Duodenal mucosa (tissue), 2 donors: ENCODE measurements around the gene PLXNA4.
A peak's percentile ranks its signal among the peaks of the same experiment; 100 is the strongest.

ENCODE experiments used
- H3K27ac ChIP-seq: one replicate; pipeline ENCODE4 v1.7.0; 2013; ENCODE audit warnings: low read depth, low read length
- H3K27me3 ChIP-seq, 2 donors: one replicate each; pipeline ENCODE4 v1.7.0; 2013; ENCODE audit warnings: low read length in 2 of 2, control low read depth in 1 of 2; ENCODE audit not compliant: insufficient read depth in 2 of 2, control insufficient read depth in 1 of 2
- H3K36me3 ChIP-seq, 2 donors: one replicate each; pipeline ENCODE4 v1.7.0; 2013; ENCODE audit warnings: low read length in 2 of 2, control low read depth in 1 of 2; ENCODE audit not compliant: insufficient read depth in 2 of 2, control insufficient read depth in 1 of 2
- H3K4me1 ChIP-seq, 2 donors: one replicate each; pipeline ENCODE4 v1.7.0; 2013; ENCODE audit warnings: low read length in 2 of 2, control low read depth in 1 of 2; ENCODE audit not compliant: insufficient read depth in 2 of 2, control insufficient read depth in 1 of 2
- H3K4me3 ChIP-seq, 2 donors: one replicate each; pipeline ENCODE4 v1.7.0; 2013; ENCODE audit warnings: low read length in 2 of 2, low read depth in 1 of 2
- H3K9ac ChIP-seq, 2 donors: one replicate each; pipeline ENCODE4 v1.7.0; 2013; ENCODE audit warnings: low read length in 2 of 2, low read depth in 1 of 2
- H3K9me3 ChIP-seq, 2 donors: one replicate each; pipeline ENCODE4 v1.7.0; 2013; ENCODE audit warnings: low read length in 2 of 2, control low read depth in 1 of 2; ENCODE audit not compliant: control insufficient read depth in 1 of 2

The PLXNA4 gene, protein sequence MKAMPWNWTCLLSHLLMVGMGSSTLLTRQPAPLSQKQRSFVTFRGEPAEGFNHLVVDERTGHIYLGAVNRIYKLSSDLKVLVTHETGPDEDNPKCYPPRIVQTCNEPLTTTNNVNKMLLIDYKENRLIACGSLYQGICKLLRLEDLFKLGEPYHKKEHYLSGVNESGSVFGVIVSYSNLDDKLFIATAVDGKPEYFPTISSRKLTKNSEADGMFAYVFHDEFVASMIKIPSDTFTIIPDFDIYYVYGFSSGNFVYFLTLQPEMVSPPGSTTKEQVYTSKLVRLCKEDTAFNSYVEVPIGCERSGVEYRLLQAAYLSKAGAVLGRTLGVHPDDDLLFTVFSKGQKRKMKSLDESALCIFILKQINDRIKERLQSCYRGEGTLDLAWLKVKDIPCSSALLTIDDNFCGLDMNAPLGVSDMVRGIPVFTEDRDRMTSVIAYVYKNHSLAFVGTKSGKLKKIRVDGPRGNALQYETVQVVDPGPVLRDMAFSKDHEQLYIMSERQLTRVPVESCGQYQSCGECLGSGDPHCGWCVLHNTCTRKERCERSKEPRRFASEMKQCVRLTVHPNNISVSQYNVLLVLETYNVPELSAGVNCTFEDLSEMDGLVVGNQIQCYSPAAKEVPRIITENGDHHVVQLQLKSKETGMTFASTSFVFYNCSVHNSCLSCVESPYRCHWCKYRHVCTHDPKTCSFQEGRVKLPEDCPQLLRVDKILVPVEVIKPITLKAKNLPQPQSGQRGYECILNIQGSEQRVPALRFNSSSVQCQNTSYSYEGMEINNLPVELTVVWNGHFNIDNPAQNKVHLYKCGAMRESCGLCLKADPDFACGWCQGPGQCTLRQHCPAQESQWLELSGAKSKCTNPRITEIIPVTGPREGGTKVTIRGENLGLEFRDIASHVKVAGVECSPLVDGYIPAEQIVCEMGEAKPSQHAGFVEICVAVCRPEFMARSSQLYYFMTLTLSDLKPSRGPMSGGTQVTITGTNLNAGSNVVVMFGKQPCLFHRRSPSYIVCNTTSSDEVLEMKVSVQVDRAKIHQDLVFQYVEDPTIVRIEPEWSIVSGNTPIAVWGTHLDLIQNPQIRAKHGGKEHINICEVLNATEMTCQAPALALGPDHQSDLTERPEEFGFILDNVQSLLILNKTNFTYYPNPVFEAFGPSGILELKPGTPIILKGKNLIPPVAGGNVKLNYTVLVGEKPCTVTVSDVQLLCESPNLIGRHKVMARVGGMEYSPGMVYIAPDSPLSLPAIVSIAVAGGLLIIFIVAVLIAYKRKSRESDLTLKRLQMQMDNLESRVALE (N-terminal part only)

GRCh38 chr7:132575982-132576720 is at the start of gene PLXNA4:
TSS of gene PLXNA4 (minus strand) at chr7:132576470. CDS start at chr7:132508693, 67,777 bp downstream.
- H3K4me3 ChIP-seq: peak within 1 kb of the TSS; percentile 33 to 53
- H3K27ac ChIP-seq: no peak within 1 kb of the TSS
- peak within 1 kb of the TSS in 1 of 2 donors; percentile 43 for H3K9ac ChIP-seq
- H3K4me1 ChIP-seq: peaks cover 4 to 13% of the 10 kb centered on the region in 2 donors
- H3K9me3 ChIP-seq: no peaks in the 10 kb centered on the region
- H3K27me3 ChIP-seq: peaks cover 59 to 65% of the 10 kb centered on the region in 2 donors
- no peaks in the 10 kb centered on the region for H3K36me3 ChIP-seq

GRCh38 chr7:132625651-132626050 is 49.4 kb upstream of the PLXNA4 start:
- H3K4me1 ChIP-seq: no peaks in the 10 kb centered on the region
- no peaks in the 10 kb centered on the region for H3K9me3 ChIP-seq
- H3K36me3 ChIP-seq: no peaks in the 10 kb centered on the region
- no peak overlapping the region for H3K9ac ChIP-seq
- H3K4me3 ChIP-seq: no peak overlapping the region
- no peaks in the 10 kb centered on the region for H3K27me3 ChIP-seq
- no peak overlapping the region for H3K27ac ChIP-seq

DNA sequence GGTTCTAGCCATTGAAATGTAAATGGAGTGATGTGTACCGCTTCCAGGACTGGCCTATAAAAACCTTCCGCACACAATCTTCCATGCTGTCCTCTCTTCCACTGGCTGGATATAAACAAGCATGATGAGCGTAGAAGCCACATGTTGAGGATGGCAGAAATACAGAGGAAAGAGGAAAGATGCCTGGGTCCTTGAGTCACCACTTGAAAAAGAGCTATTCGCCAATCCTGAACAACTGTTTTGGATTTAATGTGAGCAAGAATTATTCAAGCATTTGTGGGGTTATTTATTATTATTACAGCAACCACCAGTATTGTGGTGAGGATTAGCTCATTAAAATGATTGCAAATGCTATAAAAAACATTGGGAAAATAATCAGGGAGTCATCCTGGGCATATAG is 45.8 kb upstream of the PLXNA4 start:
- Histone ChIP-seq H3K9ac (no peak overlapping the region), H3K27ac (no peak overlapping the region), H3K4me1 (no peaks in the 10 kb centered on the region), H3K36me3 (no peaks in the 10 kb centered on the region), H3K27me3 (no peaks in the 10 kb centered on the region), H3K9me3 (no peaks in the 10 kb centered on the region), H3K4me3 (no peak overlapping the region)

DNA sequence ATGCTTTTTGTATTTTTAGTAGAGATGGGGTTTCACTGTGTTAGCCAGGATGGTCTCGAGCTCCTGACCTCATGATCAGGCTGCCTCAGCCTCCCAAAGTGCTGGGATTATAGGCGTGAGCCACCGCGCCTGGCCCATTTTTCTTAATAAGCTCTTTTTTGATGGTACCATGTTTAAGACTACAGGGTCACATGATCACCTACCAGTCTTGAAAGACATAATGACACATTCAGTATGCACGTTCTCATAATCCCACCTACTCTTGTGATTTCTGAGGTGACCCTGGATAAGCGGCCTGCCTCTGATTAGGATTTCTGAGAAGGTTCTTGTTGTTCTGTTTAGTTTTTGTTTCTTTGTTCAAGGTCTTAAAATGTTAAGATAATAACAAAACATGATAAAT is 43.7 kb upstream of the PLXNA4 start:
- H3K27me3 ChIP-seq: peaks cover 0 to 3% of the 10 kb centered on the region in 2 donors
- H3K4me1 ChIP-seq: no peaks in the 10 kb centered on the region
- no peaks in the 10 kb centered on the region for H3K36me3 ChIP-seq
- H3K9me3 ChIP-seq: no peaks in the 10 kb centered on the region
- H3K4me3 ChIP-seq: no peak overlapping the region
- H3K9ac ChIP-seq: no peak overlapping the region
- no peak overlapping the region for H3K27ac ChIP-seq

GRCh38 chr7:132618956-132619305 is 42.7 kb upstream of the PLXNA4 start:
- Histone ChIP-seq H3K9me3 (no peaks in the 10 kb centered on the region), H3K4me3 (no peak overlapping the region), H3K27me3 (peaks cover 0 to 3% of the 10 kb centered on the region in 2 donors), H3K4me1 (no peaks in the 10 kb centered on the region), H3K36me3 (no peaks in the 10 kb centered on the region), H3K9ac (no peak overlapping the region), H3K27ac (no peak overlapping the region)

- Histone ChIP-seq H3K4me1 (no peaks in the 10 kb centered on the region), H3K9ac (no peak overlapping the region), H3K4me3 (no peak overlapping the region), H3K27me3 (peaks cover 0 to 3% of the 10 kb centered on the region in 2 donors), H3K36me3 (no peaks in the 10 kb centered on the region), H3K9me3 (no peaks in the 10 kb centered on the region), H3K27ac (no peak overlapping the region)
Measured at GRCh38 chr7:132618271-132618955, 42.1 kb upstream of the PLXNA4 start.

DNA sequence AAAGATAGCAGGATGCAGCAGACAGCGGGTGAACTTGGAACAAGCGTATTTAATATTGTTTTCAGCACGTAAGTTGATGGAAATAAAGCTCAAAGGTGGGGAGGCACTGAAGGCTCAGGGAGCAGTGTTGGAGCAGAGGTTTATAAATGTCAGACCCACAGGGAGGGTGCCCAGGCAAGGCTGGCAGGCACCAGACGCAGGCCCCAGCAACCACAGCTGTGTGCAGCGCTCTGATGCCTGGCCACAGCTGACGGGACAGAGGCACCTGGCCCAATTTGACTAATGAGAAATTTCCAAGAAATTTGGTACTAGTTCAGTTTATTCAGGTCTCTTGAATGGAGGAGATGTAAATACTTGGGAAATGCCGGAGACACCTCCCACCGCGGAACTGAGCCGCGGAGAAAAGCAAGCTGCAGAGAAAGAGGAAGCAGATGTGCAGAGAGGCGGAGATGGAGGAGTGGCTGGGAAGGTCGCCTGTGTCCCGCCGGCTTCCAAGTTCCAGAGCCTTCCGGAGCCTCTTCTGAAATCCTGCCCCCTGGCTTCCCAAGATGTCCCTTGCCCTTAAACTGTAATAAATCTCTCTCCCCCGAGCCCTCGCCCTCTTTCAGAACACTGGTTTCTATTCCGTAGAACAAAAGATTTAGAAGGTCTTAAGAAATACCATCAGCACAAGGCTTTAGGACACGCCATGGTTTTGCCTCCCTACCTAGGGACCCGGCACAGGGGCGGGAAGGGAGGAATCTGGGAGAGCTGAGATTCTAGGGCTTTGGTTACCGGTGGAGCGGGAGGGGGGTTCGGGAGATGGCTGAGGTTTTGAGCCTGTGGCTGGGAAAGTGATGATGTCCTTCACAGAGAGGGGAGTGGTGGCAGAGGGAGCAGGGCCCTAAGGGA is 38.4 kb upstream of the PLXNA4 start:
- no peaks in the 10 kb centered on the region for H3K36me3 ChIP-seq
- no peak overlapping the region for H3K9ac ChIP-seq
- H3K4me1 ChIP-seq: no peaks in the 10 kb centered on the region
- H3K4me3 ChIP-seq: peak overlapping the region; percentile 25 to 26
- no peak overlapping the region for H3K27ac ChIP-seq
- H3K9me3 ChIP-seq: no peaks in the 10 kb centered on the region
- peaks cover 0 to 3% of the 10 kb centered on the region in 2 donors for H3K27me3 ChIP-seq

GRCh38 chr7:132613737-132614136 is 37.5 kb upstream of the PLXNA4 start:
- peaks cover 0 to 3% of the 10 kb centered on the region in 2 donors for H3K27me3 ChIP-seq
- H3K27ac ChIP-seq: no peak overlapping the region
- H3K36me3 ChIP-seq: no peaks in the 10 kb centered on the region
- H3K4me3 ChIP-seq: no peak overlapping the region
- no peak overlapping the region for H3K9ac ChIP-seq
- no peaks in the 10 kb centered on the region for H3K4me1 ChIP-seq
- H3K9me3 ChIP-seq: no peaks in the 10 kb centered on the region
